D721Med (cell line): ENCODE data around the gene PRXL2B.

Source experiments
- DNase-seq: peaks from one replicate; pipeline ENCODE4 v3.0.0; 2011; ENCODE audit warnings: low spot score; ENCODE audit not compliant: insufficient read length
- FAIRE-seq: peaks from 2 replicates; lab custom pipeline; 2011; peaks lifted over from hg19 to GRCh38; lab: Jason Lieb, UNC
- CTCF ChIP-seq: IDR thresholded peaks from 2 replicates; pipeline ENCODE4 v1.5.1; 2012; ENCODE audit warnings: mild to moderate bottlenecking, control low read depth; ENCODE audit not compliant: insufficient read depth; ENCODE audit errors: missing control alignments

Gene PRXL2B

GRCh38 chr1:2627746-2628145, 41.2 kb downstream of the PRXL2B start:
- no peak for TF ChIP-seq CTCF
- FAIRE-seq = no peak
- no peak for DNase-seq

- no peak for FAIRE-seq
- no peak for TF ChIP-seq CTCF
- no peak for DNase-seq
Measured at GRCh38 chr1:2628191-2628932, 41.8 kb downstream of the PRXL2B start.

- no peak for FAIRE-seq
- DNase-seq = no peak
- no peak for TF ChIP-seq CTCF
Measured at GRCh38 chr1:2628933-2629626, 42.5 kb downstream of the PRXL2B start.

- no peak for FAIRE-seq
- DNase-seq = no peak
Measured at GRCh38 chr1:2629627-2630497, 43.3 kb downstream of the PRXL2B start.

GRCh38 chr1:2630498-2631135, 44.0 kb downstream of the PRXL2B start:
- FAIRE-seq = no peak
- no peak for TF ChIP-seq CTCF
- DNase-seq = no peak

More at GRCh38 chr1:2629627-2630497, 43.3 kb downstream of the PRXL2B start:
- no peak for TF ChIP-seq CTCF

GRCh38 chr1:2631136-2632050, 44.8 kb downstream of the PRXL2B start:
- FAIRE-seq (no peak), DNase-seq (no peak)
- TF ChIP-seq CTCF = no peak
